HEK293 (cell line): Measurements from ENCODE around the gene SLC12A2.
A peak's percentile ranks its signal among the peaks of the same experiment; 100 is the strongest.

Experiments used
- CTCF ChIA-PET: fragments of 350-600 bp; formaldehyde crosslinking; extraction: SDS; loops from one replicate; lab custom pipeline; 2021; ENCODE audit warnings: antibody characterized with exemption; lab: Yijun Ruan, JAX
- POLR2A ChIA-PET: fragments of 300-600 bp; formaldehyde crosslinking; extraction: SDS; loops from one replicate; lab custom pipeline; 2020; ENCODE audit warnings: antibody characterized with exemption, inconsistent platforms; lab: Yijun Ruan, JAX
- H3K27ac ChIP-seq: fragments of 200-500 bp; sonication (Bioruptor generic); 2 replicates; pipeline ENCODE4 v1.5.1; 2014; ENCODE audit warnings: low read depth, low read length, control low read depth, inconsistent platforms; ENCODE audit errors: extremely low read depth
- H3K36me3 ChIP-seq, 2 experiments: fragments of 200-500 bp in 1 of 2; sonication (Bioruptor generic) in 1 of 2; 1 replicate in 1 of 2; 2 replicates in 1 of 2; pipeline ENCODE4 v1.5.1; 2014 to 2017; ENCODE audit warnings: inconsistent platforms in 2 of 2, low read length in 2 of 2; ENCODE audit not compliant: control insufficient read depth in 2 of 2, insufficient read depth in 1 of 2
- H3K4me1 ChIP-seq: fragments of 200-500 bp; sonication (Bioruptor generic); 2 replicates; pipeline ENCODE4 v1.5.1; 2014; ENCODE audit warnings: mild to moderate bottlenecking, low read length, inconsistent platforms; ENCODE audit not compliant: control insufficient read depth, insufficient read depth
- H3K4me3 ChIP-seq: 2 replicates; pipeline ENCODE4 v1.5.1; 2011; ENCODE audit warnings: low read depth, mild to moderate bottlenecking, control low read depth, low read length, moderate library complexity
- H3K9me3 ChIP-seq: fragments of 200-500 bp; sonication (Bioruptor generic); 2 replicates; pipeline ENCODE4 v1.5.1; 2014; ENCODE audit warnings: low read depth, low read length, inconsistent platforms; ENCODE audit not compliant: control insufficient read depth, insufficient read depth
- ELK4 ChIP-seq: IDR thresholded peaks from 2 replicates; pipeline ENCODE4 v1.6.1; 2011; ENCODE audit warnings: mild to moderate bottlenecking, low read depth, low read length, borderline replicate concordance
- HIC1 ChIP-seq: fragments of 450-650 bp; formaldehyde crosslinking; IDR thresholded peaks from 2 replicates; pipeline ENCODE4 v1.5.1; 2016; ENCODE audit warnings: missing biosample characterization, missing genetic modification characterization
- KLF10 ChIP-seq: fragments of 450-650 bp; IDR thresholded peaks from 2 replicates; pipeline ENCODE4 v1.5.1; 2018; ENCODE audit warnings: missing biosample characterization, mild to moderate bottlenecking, missing genetic modification characterization
- KLF16 ChIP-seq: fragments of 450-650 bp; formaldehyde crosslinking; IDR thresholded peaks from 2 replicates; pipeline ENCODE4 v1.5.1; 2017; ENCODE audit warnings: missing biosample characterization, missing genetic modification characterization
- MEIS1 ChIP-seq: sonication (generic); formaldehyde crosslinking; IDR thresholded peaks from 2 replicates; pipeline ENCODE4 v1.8.1; 2022; ENCODE audit warnings: missing genetic modification reagents, mild to moderate bottlenecking, borderline replicate concordance
- PBX3 ChIP-seq: sonication (generic); formaldehyde crosslinking; IDR thresholded peaks from 2 replicates; pipeline ENCODE4 v1.8.1; 2022; ENCODE audit warnings: mild to moderate bottlenecking, moderate library complexity, missing genetic modification reagents
- PRDM1 ChIP-seq: fragments of 450-650 bp; formaldehyde crosslinking; IDR thresholded peaks from 2 replicates; pipeline ENCODE4; 2016; ENCODE audit warnings: missing biosample characterization, missing genetic modification characterization
- SP2 ChIP-seq: fragments of 450-650 bp; formaldehyde crosslinking; IDR thresholded peaks from 2 replicates; pipeline ENCODE4 v1.5.1; 2016; ENCODE audit warnings: missing biosample characterization, missing genetic modification characterization
- TRIM28 ChIP-seq: IDR thresholded peaks from 2 replicates; pipeline ENCODE4 v1.6.1; 2011; ENCODE audit warnings: low read length, control low read depth, borderline replicate concordance
- ZBTB17 ChIP-seq: fragments of 450-650 bp; formaldehyde crosslinking; IDR thresholded peaks from 2 replicates; pipeline ENCODE4 v1.5.1; 2016; ENCODE audit warnings: missing biosample characterization, missing genetic modification characterization
- ZFP37 ChIP-seq: fragments of 450-650 bp; formaldehyde crosslinking; IDR thresholded peaks from 2 replicates; pipeline ENCODE4 v1.5.1; 2016; ENCODE audit warnings: missing biosample characterization, missing genetic modification characterization
- ZNF2 ChIP-seq: fragments of 450-650 bp; formaldehyde crosslinking; IDR thresholded peaks from 2 replicates; pipeline ENCODE4 v1.5.1; 2016; ENCODE audit warnings: missing biosample characterization, missing genetic modification characterization
- ZNF214 ChIP-seq: fragments of 450-650 bp; formaldehyde crosslinking; IDR thresholded peaks from 2 replicates; pipeline ENCODE4 v1.5.1; 2017; ENCODE audit warnings: missing biosample characterization, mild to moderate bottlenecking, missing genetic modification characterization, borderline replicate concordance
- ZNF274 ChIP-seq, 2 experiments: fragments of 200-500 bp in 1 of 2; fragments of 450-650 bp in 1 of 2; sonication (Bioruptor generic) in 1 of 2; formaldehyde crosslinking in 1 of 2; IDR thresholded peaks; 2 replicates each; pipeline versions ENCODE4 v1.5.1 to v1.6.1; 2014 to 2016; ENCODE audit warnings: borderline replicate concordance in 1 of 2, inconsistent platforms in 1 of 2, low read length in 1 of 2, missing biosample characterization in 1 of 2, missing genetic modification characterization in 1 of 2
- ZNF600 ChIP-seq: fragments of 450-650 bp; formaldehyde crosslinking; IDR thresholded peaks from 2 replicates; pipeline ENCODE4 v1.5.1; 2016; ENCODE audit warnings: missing biosample characterization, missing genetic modification characterization
- ZNF704 ChIP-seq: fragments of 450-650 bp; formaldehyde crosslinking; IDR thresholded peaks from 2 replicates; pipeline ENCODE4 v1.5.1; 2016; ENCODE audit warnings: missing biosample characterization, missing genetic modification characterization
- ZNF76 ChIP-seq: fragments of 450-650 bp; formaldehyde crosslinking; IDR thresholded peaks from 2 replicates; pipeline ENCODE4; 2016; ENCODE audit warnings: low read depth, missing biosample characterization, missing genetic modification characterization, borderline replicate concordance
- ZSCAN30 ChIP-seq: fragments of 450-650 bp; IDR thresholded peaks from 2 replicates; pipeline ENCODE4 v1.5.1; 2018; ENCODE audit warnings: missing biosample characterization, mild to moderate bottlenecking, missing genetic modification characterization, moderate library complexity

Gene SLC12A2

GRCh38 chr5:128077526-128077925 lies 6.0 kb upstream of the SLC12A2 start:
- ChIA-PET POLR2A (interaction anchor here (0.6 kb wide), 1 partner anchor 321 kb away, joined by 4 read pairs; no protein-coding TSS in a partner anchor), CTCF (interaction anchor here (0.6 to 1.2 kb wide), 3 partner anchors 73 to 171 kb away, joined by 3 read pairs; no protein-coding TSS in a partner anchor)
- peaks cover 0 to 5% of the 10 kb centered on the region in 2 experiments for H3K36me3 ChIP-seq
- TF ChIP-seq ZNF2 (tag by site-specific recombination), result no peak
- no peak overlapping the region for H3K27ac ChIP-seq
- H3K4me3 ChIP-seq, result no peak overlapping the region
- no peaks in the 10 kb centered on the region for H3K9me3 ChIP-seq
- peaks cover 2% of the 10 kb centered on the region; the same call in 1 of the 2 replicates for H3K4me1 ChIP-seq

GRCh38 chr5:128081111-128081851 lies 2.3 kb upstream of the SLC12A2 start:
- H3K4me3 ChIP-seq, result no peak overlapping the region
- H3K9me3 ChIP-seq, result no peaks in the 10 kb centered on the region
- H3K4me1 ChIP-seq, result peaks cover 7% of the 10 kb centered on the region; the same call in 1 of the 2 replicates
- H3K36me3 ChIP-seq, result peaks cover 0 to 3% of the 10 kb centered on the region in 2 experiments; a peak in 2 of 3 replicates
- H3K27ac ChIP-seq, result no peak overlapping the region; the same call in 1 of the 2 replicates
- POLR2A ChIA-PET, result no interaction called here
- no peak for TF ChIP-seq ZNF274 (IDR thresholded peaks at IDR 0.05; ENCODE audit: low read length)
- peak; percentile 41; the same call in 1 of the 2 replicates for TF ChIP-seq ZNF274 (tag by site-specific recombination; IDR thresholded peaks at IDR 0.05; ENCODE audit: borderline replicate concordance)
- TF ChIP-seq ZNF214 (tag by site-specific recombination), result no peak
- no peak for TF ChIP-seq ZNF704
- TF ChIP-seq PRDM1 (tag by site-specific recombination), result peak; percentile 27; the same call in 1 of the 2 replicates
- TF ChIP-seq ZNF76 (tag by site-specific recombination), result no peak
- TF ChIP-seq KLF16 (tag by site-specific recombination), result no peak
- TF ChIP-seq TRIM28, result 0 out of 2 replicates have a peak, but pooled peaks have one; percentile 31
- TF ChIP-seq ELK4, result no peak
- CTCF ChIA-PET, result interaction anchor here (0.6 to 1.4 kb wide), 7 partner anchors 16 to 326 kb away, joined by 3 to 5 read pairs (median 3); no protein-coding TSS in a partner anchor

- H3K4me3 ChIP-seq, result peak overlapping the region; percentile 70
- peaks cover 11% of the 10 kb centered on the region; the same call in 1 of the 2 replicates for H3K4me1 ChIP-seq
- ChIA-PET POLR2A (interaction anchor here (0.9 to 1.1 kb wide), 3 partner anchors 9 to 148 kb away, joined by 3 to 4 read pairs (median 3); no protein-coding TSS in a partner anchor), CTCF (interaction anchor here (0.6 kb wide), 1 partner anchor 41 kb away, joined by 4 read pairs; no protein-coding TSS in a partner anchor)
- TF ChIP-seq ZFP37, result no peak
- TF ChIP-seq ZBTB17 (tag by site-specific recombination), result peak; percentile 95; the same call in 1 of the 2 replicates
- TF ChIP-seq KLF10 (tag by site-specific recombination), result peak; percentile 11; the same call in 1 of the 2 replicates
- peak; percentile 38; the same call in 1 of the 2 replicates for TF ChIP-seq PBX3
- TF ChIP-seq SP2 (tag by site-specific recombination), result no peak
- 0 out of 2 replicates have a peak, but pooled peaks have one; percentile 9 for TF ChIP-seq HIC1
- peak; percentile 18; the same call in 1 of the 2 replicates for TF ChIP-seq ZSCAN30 (tag by site-specific recombination)
- TF ChIP-seq ZNF600 (tag by site-specific recombination), result peak; percentile 59; the same call in 1 of the 2 replicates
- 0 out of 2 replicates have a peak, but pooled peaks have one; percentile 49 for TF ChIP-seq MEIS1 (CRISPR knock-in tag)
- no peaks in the 10 kb centered on the region for H3K9me3 ChIP-seq
- H3K36me3 ChIP-seq, result no peaks in the 10 kb centered on the region; a peak in 1 of 3 replicates
- H3K27ac ChIP-seq, result peak overlapping the region; percentile 77
Measured at GRCh38 chr5:128082551-128083032, 974 bp upstream of the SLC12A2 start.
